Fibroblast of mammary gland (primary cell): ENCODE results near the gene HIC1.

Source experiments
- DNase-seq: peaks from one replicate; pipeline ENCODE4 v3.0.0-alpha.2; 2010; ENCODE audit warnings: low read depth
- H3K4me3 ChIP-seq: 2 replicates; pipeline ENCODE4 v1.5.1; 2011; ENCODE audit warnings: low read depth, mild to moderate bottlenecking, low read length, moderate library complexity; ENCODE audit not compliant: control insufficient read depth
- TF ChIP-seq, protein P1 (sequence below): conservative IDR thresholded peaks from 2 replicates; pipeline ENCODE4 v1.5.1; 2011; ENCODE audit warnings: low read depth, low read length, inconsistent platforms; ENCODE audit not compliant: control insufficient read depth, insufficient read depth

Gene HIC1

DNA sequence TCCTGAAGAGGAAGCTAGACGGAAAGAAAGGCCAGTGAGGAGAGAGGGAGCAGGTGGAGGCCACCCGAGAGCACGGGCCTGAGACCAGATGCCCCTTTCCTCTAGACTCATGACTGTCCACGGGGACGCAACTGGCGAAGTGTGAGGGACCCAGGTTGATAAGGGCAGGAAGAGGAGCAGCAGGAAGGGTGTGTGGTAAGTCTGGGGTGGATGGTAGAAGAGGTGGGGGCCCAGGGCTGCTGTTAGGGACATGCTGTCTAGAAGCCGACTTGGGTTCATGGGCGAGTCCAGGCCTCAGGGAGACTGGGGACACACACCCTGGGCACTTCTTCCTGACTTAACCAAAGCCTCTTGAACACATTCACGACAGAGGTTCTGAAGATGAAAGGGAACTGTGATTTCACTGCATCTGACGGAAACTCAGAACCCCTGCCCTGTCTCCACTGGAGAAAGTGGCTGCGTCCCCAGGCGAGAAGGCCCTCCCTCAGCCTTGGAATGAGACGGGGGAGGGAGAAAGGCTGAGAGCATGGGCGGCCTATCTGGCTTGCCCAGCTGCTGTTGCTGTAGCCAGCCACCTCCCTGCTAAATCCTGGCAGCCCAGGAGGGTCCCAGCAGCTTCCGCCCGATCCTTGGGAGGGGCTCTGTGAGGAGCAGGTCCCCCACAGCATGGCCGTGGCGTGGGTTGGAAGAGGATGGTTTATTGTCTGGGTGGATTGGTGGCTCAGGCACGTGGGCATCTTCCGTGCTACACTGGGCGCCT, 6.0 kb downstream of the HIC1 start:
- no peak overlapping the region for H3K4me3 ChIP-seq
- no peak for DNase-seq
- TF ChIP-seq, protein P1, sequence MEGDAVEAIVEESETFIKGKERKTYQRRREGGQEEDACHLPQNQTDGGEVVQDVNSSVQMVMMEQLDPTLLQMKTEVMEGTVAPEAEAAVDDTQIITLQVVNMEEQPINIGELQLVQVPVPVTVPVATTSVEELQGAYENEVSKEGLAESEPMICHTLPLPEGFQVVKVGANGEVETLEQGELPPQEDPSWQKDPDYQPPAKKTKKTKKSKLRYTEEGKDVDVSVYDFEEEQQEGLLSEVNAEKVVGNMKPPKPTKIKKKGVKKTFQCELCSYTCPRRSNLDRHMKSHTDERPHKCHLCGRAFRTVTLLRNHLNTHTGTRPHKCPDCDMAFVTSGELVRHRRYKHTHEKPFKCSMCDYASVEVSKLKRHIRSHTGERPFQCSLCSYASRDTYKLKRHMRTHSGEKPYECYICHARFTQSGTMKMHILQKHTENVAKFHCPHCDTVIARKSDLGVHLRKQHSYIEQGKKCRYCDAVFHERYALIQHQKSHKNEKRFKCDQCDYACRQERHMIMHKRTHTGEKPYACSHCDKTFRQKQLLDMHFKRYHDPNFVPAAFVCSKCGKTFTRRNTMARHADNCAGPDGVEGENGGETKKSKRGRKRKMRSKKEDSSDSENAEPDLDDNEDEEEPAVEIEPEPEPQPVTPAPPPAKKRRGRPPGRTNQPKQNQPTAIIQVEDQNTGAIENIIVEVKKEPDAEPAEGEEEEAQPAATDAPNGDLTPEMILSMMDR: no peak

DNA sequence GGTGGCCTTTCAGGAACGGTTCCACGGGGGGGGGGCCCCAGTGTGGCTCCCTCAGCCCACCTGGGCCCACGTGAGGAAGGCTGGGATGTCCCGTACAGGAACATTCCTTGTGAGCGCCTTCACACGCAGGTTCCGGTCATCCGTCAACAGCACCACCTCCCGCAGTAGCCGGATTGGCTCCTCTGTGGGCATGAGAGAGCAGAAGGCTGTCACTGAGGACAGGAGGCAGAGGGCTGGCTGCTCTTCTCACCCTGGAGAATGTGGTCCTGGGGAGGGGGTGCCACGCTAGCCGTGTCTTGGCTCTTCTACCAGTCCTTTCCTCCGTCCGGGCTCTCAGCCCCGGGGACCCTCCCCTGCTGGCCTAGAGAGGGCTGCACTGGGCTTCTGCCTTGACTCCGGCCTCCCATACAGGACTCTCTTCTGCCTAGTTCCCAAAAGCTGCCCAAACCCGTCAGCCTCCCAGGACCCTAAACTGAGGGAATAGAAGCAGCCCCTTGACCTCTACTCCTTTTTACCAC, 6.6 kb downstream of the HIC1 start:
- no peak overlapping the region for H3K4me3 ChIP-seq
- TF ChIP-seq, protein P1: no peak
- DNase-seq: no peak

DNA sequence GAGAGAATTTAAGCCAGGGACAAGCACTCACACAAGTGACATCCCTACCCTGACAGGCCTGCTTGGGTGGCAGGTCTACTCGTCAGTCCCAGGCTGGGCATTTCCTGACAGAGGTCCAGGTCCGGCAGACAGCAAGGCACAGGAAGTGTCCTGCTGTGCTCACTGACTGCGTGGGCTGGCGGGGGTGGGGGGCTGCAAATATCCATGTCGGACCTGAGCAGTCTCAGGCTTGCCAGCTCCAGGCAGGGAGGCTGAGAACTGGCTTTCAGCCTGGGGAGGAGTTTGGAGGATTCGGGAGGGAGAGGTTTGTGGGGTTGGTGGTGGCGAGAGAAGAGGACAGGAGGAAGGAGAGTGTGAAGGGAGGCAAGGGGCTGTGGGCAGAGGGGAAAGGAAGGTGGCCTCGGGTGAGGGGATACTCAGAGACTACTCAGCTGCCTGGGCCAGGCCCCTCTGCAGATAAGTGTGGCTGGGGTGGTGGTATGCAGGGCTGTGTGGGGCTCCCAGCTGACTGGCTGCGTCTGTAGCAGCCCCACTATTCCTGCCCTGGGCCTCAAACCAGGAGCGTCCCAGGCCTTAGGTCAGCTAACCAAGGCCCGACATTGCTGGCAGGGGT, 7.8 kb downstream of the HIC1 start:
- no peak overlapping the region for H3K4me3 ChIP-seq
- DNase-seq: no peak
- TF ChIP-seq, protein P1: no peak

DNA sequence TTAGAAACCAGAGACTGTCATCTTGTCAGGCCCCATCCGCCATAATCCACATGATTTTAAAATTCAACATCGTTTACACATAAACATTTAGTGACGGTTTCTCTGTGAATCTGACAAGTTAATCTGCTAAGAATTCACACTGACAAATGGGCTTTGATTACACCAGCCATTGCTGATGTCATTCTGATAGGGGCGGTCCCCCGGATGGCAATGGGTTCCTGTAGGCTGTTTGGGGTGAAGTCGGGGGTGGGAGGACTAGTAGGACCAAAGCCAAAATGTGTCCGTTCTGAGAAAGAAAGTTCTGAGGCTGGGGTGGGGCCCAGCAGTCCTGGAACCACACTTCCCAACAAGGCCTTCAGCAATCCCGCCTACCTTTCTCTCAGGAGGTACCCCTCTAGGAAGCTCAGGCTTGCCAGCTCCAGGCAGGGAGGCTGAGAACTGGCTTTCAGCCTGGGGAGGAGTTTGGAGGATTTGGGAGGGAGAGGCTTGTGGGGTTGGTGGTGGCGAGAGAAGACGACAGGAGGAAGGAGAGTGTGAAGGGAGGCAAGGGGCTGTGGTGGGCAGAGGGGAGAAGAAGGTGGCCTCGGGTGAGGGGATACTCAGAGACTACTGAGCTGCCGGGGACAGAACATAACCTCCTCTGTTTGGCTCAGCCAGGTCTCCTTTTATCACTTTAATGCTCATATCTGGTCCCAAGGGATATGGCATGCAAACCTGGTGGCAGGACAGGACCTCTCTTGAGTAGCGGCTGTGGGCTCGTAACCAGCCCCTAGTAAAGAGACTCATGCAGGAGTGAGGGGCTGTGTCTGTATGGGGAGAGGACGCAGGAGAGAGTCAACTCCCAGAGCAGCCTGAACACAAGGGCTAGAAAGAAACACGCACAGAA, 8.6 kb downstream of the HIC1 start:
- peak; percentile 88 for DNase-seq
- TF ChIP-seq, protein P1: no peak

DNA sequence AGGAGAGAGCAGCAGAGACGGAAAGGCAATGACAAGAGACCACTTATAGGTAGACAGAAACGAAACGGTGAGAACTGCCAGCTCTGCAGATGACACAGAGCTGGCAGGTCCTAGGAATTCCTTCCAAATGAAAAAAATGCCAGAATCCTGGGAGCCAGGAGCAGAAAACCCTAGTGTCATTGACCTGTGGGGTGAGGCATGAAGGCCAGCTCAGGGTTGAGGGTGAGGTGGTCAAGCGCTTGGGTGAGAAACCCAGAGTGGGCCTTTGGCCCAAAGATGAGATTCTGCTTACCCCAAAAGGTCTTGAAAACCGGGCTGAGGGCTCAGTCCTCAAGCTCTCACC, 9.2 kb downstream of the HIC1 start:
- TF ChIP-seq, protein P1: no peak
- H3K4me3 ChIP-seq: no peak overlapping the region
- DNase-seq: no peak

More for the DNA sequence above, 8.6 kb downstream of the HIC1 start:
- no peak overlapping the region for H3K4me3 ChIP-seq

DNA sequence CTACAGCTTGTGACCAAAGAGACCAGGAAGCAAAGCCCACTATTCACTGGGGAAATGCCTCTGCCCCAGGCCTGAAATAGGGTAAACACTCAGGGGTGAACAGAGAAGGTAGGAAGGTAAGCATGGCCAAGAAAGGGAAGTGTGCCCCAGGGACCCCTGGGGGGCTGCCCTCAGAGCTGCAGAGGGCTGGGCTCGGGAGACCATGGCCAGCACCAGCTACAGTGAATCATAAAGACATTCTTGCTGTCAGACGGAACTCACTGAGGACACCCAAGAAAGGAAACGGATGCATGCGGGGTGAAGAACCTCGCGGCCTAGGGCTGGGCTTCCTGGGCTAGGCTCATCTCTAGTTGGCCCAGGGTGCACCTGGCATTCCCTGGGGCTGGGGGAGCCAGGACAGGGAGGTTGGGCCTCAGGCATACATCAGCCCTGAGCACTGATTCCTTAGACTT, 9.6 kb downstream of the HIC1 start:
- no peak overlapping the region for H3K4me3 ChIP-seq
- peak; percentile 66 for DNase-seq
- TF ChIP-seq, protein P1: no peak
